ENCODE results near the gene DGKB.

DGKB gene

DNA sequence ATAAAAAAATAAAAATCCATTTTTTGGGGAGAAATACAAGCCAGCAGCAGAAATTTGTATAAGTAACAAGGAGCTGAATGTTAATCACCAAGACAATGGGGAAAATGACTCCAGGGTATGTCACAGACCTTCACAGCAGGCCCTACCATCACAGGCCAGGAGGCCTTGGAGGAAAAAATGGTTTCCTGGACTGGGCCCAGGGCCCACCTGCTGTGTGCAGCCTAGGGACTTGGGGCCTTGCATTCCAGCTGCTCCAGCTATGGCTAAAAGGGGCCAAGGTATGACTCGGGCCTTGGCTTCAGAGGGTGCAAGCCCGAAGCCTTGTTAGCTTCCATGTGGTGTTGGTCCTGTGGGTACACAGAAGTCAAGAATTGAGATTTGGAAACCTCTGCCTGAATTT is 126.3 kb downstream of the DGKB start:
- DNase-seq (ENCODE audit: insufficient read length, low spot score) (no peak), FAIRE-seq (no peak)
- TF ChIP-seq SPI1 (IDR thresholded peaks at IDR 0.05; ENCODE audit: low read depth, low read length) (no peak), POU2F2 (IDR thresholded peaks at IDR 0.05; ENCODE audit: low read depth, low read length) (no peak), PAX5 (IDR thresholded peaks at IDR 0.05; ENCODE audit: insufficient read depth, low read length, severe bottlenecking) (no peak), POLR2AphosphoS5 (IDR thresholded peaks at IDR 0.05; ENCODE audit: low read depth, low read length) (no peak), TAF1 (IDR thresholded peaks at IDR 0.05; ENCODE audit: low read depth, low read length) (no peak), POLR2A (IDR thresholded peaks at IDR 0.05; ENCODE audit: low read depth, low read length) (no peak)

DNA sequence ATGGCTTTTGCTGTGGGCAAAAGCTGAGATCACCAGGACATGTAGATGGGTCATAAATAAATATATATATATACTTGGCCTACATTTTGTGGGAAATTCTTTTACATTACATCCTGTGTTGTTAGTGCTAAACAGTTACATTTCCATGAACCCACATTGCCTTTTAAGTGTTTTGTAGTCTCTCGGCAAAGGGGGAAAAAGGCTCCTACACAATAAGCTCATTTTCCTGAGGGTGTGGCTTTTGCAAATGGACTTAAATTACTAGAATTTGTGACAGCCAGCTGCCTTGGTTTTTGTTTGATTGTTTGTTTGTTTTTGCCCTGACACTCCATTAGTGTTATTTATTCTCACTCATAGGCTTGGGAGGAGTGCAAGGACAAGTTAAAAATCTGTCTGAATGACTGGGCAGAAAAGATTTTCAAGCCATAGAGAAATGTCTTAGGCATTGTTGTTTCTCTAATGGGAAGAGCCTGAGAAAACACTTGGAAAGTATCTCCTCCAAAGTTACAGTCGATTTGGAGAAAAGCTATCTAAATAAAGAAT is 128.8 kb downstream of the DGKB start:
- no peak for FAIRE-seq
- TF ChIP-seq TAF1 (IDR thresholded peaks at IDR 0.05; ENCODE audit: low read depth, low read length) (no peak), POLR2A (IDR thresholded peaks at IDR 0.05; ENCODE audit: low read depth, low read length) (no peak), SPI1 (IDR thresholded peaks at IDR 0.05; ENCODE audit: low read depth, low read length) (no peak), POLR2AphosphoS5 (IDR thresholded peaks at IDR 0.05; ENCODE audit: low read depth, low read length) (no peak), PAX5 (IDR thresholded peaks at IDR 0.05; ENCODE audit: insufficient read depth, low read length, severe bottlenecking) (no peak), POU2F2 (IDR thresholded peaks at IDR 0.05; ENCODE audit: low read depth, low read length) (no peak)
- DNase-seq (ENCODE audit: insufficient read length, low spot score): no peak

DNA sequence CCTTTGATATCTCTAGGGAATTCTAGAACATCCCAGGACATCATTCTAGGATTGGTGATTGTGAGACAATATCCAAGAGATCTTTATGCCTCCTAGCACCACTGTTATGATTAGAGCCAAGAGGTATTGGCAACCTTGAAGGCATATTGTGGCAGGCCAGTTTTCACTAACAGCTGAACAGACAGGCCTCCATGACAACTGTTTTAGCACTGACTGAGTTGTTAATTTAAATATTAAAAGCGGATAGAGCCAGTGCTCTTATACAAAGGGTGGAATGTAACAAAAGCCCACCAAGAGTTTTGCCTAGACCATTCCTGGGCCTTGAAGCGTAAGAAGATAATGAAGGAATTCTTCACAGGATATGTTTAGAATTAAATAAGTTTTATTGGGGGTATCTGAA is 131.9 kb downstream of the DGKB start:
- no peak for FAIRE-seq
- TF ChIP-seq SPI1 (IDR thresholded peaks at IDR 0.05; ENCODE audit: low read depth, low read length): no peak
- no peak for TF ChIP-seq POLR2A (IDR thresholded peaks at IDR 0.05; ENCODE audit: low read depth, low read length)
- no peak for TF ChIP-seq PAX5 (IDR thresholded peaks at IDR 0.05; ENCODE audit: insufficient read depth, low read length, severe bottlenecking)
- TF ChIP-seq TAF1 (IDR thresholded peaks at IDR 0.05; ENCODE audit: low read depth, low read length): no peak
- no peak for TF ChIP-seq POU2F2 (IDR thresholded peaks at IDR 0.05; ENCODE audit: low read depth, low read length)
- no peak for TF ChIP-seq POLR2AphosphoS5 (IDR thresholded peaks at IDR 0.05; ENCODE audit: low read depth, low read length)
- DNase-seq (ENCODE audit: insufficient read length, low spot score): no peak

DNA sequence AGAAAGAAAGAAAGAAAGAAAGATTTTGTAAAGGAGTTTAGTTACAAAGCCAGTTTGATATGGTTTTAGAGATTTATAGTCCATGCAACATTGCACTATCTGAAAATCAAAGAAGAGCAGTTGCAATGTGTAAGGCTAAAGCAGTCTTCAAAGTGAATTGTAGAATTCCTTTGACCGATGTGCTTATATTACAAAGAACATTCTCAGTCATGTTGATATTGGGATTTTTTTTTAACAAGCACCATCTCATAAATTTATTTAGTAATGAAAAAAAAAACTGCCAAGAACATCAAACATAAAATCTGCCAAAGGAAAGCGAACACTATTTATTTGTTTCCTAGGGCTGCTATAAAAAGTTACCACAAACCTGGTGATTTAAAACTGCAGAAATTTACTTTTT is 133.3 kb downstream of the DGKB start:
- no peak for FAIRE-seq

DNA sequence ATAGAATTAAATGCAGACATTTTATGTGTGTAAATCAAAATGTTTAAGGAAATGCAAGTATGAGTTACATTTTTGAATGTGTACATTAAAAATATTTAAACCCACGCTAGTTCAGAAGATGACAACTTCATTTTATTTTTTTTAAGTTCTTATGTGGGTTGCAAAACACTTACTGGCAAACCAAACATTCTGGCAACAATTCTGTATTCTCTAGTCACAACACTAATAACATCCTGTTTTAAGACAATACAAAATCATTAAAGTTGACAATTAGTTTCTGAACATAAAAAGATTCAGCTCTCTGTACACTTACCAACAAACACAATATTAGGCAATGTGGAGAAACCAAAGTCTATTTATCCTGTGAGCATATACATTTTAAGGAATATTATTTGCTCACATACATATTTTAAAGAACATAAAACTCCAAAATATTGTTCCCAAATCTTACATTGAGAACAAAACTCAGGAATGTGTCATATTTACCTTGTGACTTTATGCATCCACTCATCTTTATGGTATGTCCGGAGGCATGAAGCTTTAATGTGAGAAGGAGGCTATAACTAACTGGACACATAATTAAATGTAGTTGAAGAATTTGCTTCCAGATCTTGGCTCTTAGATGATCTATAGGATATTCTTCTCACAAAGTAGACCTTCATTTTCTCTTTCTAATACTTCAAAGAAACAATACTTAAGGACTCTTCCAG is 134.7 kb downstream of the DGKB start:
- no peak for DNase-seq (ENCODE audit: insufficient read length, low spot score)
- no peak for FAIRE-seq
- TF ChIP-seq POLR2AphosphoS5 (IDR thresholded peaks at IDR 0.05; ENCODE audit: low read depth, low read length) (no peak), TAF1 (IDR thresholded peaks at IDR 0.05; ENCODE audit: low read depth, low read length) (no peak), POU2F2 (IDR thresholded peaks at IDR 0.05; ENCODE audit: low read depth, low read length) (no peak), POLR2A (IDR thresholded peaks at IDR 0.05; ENCODE audit: low read depth, low read length) (no peak), SPI1 (IDR thresholded peaks at IDR 0.05; ENCODE audit: low read depth, low read length) (no peak)

More for the DNA sequence above, 133.3 kb downstream of the DGKB start:
- no peak for TF ChIP-seq PAX5 (IDR thresholded peaks at IDR 0.05; ENCODE audit: insufficient read depth, low read length, severe bottlenecking)
- TF ChIP-seq TAF1 (IDR thresholded peaks at IDR 0.05; ENCODE audit: low read depth, low read length): no peak
- no peak for TF ChIP-seq POU2F2 (IDR thresholded peaks at IDR 0.05; ENCODE audit: low read depth, low read length)
- TF ChIP-seq POLR2A (IDR thresholded peaks at IDR 0.05; ENCODE audit: low read depth, low read length): no peak
- TF ChIP-seq POLR2AphosphoS5 (IDR thresholded peaks at IDR 0.05; ENCODE audit: low read depth, low read length): no peak
- TF ChIP-seq SPI1 (IDR thresholded peaks at IDR 0.05; ENCODE audit: low read depth, low read length): no peak
- no peak for DNase-seq (ENCODE audit: insufficient read length, low spot score)

DNA sequence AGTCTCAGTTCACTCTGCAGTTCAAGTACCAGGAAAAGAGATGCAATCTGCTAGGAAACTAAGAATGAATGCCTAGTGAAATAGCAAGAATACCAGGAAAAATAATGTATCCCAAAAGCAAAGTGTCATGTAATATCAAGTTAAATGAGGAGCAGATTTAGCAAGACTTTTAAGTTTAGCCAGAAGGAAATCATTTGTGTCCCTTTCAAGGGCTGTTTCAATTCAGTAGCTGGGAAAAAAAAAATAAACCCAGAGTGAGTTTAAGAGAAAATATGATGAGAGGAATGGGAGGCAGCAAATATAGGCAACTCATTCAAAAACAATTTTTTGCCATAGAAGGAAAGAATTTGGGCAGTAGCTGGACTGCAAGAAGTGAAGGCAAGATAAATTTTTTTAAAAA is 135.8 kb downstream of the DGKB start:
- FAIRE-seq: no peak
- no peak for TF ChIP-seq PAX5 (IDR thresholded peaks at IDR 0.05; ENCODE audit: insufficient read depth, low read length, severe bottlenecking)
- TF ChIP-seq POU2F2 (IDR thresholded peaks at IDR 0.05; ENCODE audit: low read depth, low read length): no peak
- no peak for TF ChIP-seq SPI1 (IDR thresholded peaks at IDR 0.05; ENCODE audit: low read depth, low read length)
- TF ChIP-seq POLR2A (IDR thresholded peaks at IDR 0.05; ENCODE audit: low read depth, low read length): no peak
- no peak for TF ChIP-seq POLR2AphosphoS5 (IDR thresholded peaks at IDR 0.05; ENCODE audit: low read depth, low read length)
- no peak for TF ChIP-seq TAF1 (IDR thresholded peaks at IDR 0.05; ENCODE audit: low read depth, low read length)

DNA sequence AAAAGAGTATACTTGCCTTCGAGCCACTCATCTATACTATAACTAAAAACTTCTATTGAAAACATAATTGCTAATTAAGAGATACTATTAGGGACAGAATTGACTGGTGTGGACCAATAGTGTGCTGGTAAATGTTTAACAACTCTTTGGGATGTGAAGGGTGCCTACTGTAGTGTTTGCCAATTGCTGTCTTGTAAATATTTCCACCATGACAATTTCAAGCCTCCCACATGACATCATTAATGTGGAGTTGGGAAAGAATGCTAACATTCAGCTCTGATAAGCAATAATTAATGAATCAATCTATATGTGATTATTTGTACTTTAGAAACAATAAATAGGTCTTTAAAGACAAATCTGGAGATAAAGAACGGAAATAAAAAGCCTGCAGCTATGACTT is 136.8 kb downstream of the DGKB start:
- TF ChIP-seq POU2F2 (IDR thresholded peaks at IDR 0.05; ENCODE audit: low read depth, low read length): no peak
- TF ChIP-seq SPI1 (IDR thresholded peaks at IDR 0.05; ENCODE audit: low read depth, low read length): no peak
- no peak for TF ChIP-seq PAX5 (IDR thresholded peaks at IDR 0.05; ENCODE audit: insufficient read depth, low read length, severe bottlenecking)
- no peak for TF ChIP-seq TAF1 (IDR thresholded peaks at IDR 0.05; ENCODE audit: low read depth, low read length)
- no peak for TF ChIP-seq POLR2AphosphoS5 (IDR thresholded peaks at IDR 0.05; ENCODE audit: low read depth, low read length)
- TF ChIP-seq POLR2A (IDR thresholded peaks at IDR 0.05; ENCODE audit: low read depth, low read length): no peak
- FAIRE-seq (no peak), DNase-seq (ENCODE audit: insufficient read length, low spot score) (no peak)

More for the DNA sequence above, 135.8 kb downstream of the DGKB start:
- DNase-seq (ENCODE audit: insufficient read length, low spot score): no peak

DNA sequence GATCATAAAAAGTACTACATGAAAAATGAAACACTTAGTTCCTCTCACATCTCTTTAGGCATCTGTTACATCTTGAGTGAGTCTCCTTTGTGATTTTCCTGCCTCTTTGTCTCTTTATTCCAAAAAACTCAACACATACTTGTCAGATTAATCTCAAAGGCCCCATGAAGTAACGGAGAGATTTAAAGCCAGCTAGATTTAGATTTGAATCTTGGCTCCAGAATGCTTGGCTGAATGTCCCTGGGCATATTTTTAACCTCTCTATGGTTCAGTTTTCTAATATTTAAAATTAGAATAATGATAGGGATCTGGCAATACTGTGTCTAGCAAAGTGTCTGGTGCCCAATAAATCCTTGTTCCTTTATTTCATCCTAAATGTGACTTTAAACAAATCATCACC is 140.0 kb downstream of the DGKB start:
- FAIRE-seq (no peak), DNase-seq (ENCODE audit: insufficient read length, low spot score) (no peak)
- TF ChIP-seq POLR2AphosphoS5 (IDR thresholded peaks at IDR 0.05; ENCODE audit: low read depth, low read length) (no peak), TAF1 (IDR thresholded peaks at IDR 0.05; ENCODE audit: low read depth, low read length) (no peak), POU2F2 (IDR thresholded peaks at IDR 0.05; ENCODE audit: low read depth, low read length) (no peak), PAX5 (IDR thresholded peaks at IDR 0.05; ENCODE audit: insufficient read depth, low read length, severe bottlenecking) (no peak), SPI1 (IDR thresholded peaks at IDR 0.05; ENCODE audit: low read depth, low read length) (no peak), POLR2A (IDR thresholded peaks at IDR 0.05; ENCODE audit: low read depth, low read length) (no peak)

DNA sequence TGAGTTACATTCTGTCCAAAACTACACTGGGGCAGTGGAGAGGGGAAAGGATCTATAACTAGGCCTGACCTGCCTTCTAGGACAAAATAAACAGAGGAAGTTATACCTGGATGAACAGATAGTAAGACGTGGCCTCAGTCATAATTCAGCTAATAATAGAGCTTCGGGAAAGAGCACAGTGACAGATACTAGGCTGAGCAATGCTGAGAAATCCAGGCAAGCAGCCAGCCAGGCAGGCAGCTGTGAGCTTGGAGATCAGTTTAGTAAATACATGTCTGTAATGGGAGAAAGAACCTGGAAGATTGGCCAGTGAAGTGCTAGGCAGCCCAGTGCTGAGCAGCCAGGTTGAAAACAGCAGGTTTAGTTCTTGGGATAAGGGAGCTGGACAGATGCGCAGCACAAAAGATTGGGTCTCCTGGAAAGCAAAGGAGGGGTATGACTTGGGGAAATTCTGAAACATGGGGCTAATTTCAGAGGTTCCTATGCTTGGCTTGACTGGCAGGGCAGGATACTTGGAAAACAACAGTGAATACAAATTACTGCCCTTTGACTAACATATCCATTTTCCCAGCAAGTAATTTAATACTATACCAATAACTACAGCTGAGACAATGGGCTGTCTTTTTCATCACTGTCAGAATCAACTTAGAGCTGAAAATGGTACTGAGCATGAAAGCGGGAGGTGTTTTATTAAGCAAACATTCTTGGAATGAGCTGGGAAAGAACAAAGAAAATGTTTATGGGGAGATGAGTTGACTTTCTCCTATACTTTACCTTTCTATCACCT is 140.8 kb downstream of the DGKB start:
- no peak for DNase-seq (ENCODE audit: insufficient read length, low spot score)

More for the DNA sequence above, 140.8 kb downstream of the DGKB start:
- TF ChIP-seq SPI1 (IDR thresholded peaks at IDR 0.05; ENCODE audit: low read depth, low read length) (no peak), POU2F2 (IDR thresholded peaks at IDR 0.05; ENCODE audit: low read depth, low read length) (no peak), POLR2A (IDR thresholded peaks at IDR 0.05; ENCODE audit: low read depth, low read length) (no peak), POLR2AphosphoS5 (IDR thresholded peaks at IDR 0.05; ENCODE audit: low read depth, low read length) (no peak), PAX5 (IDR thresholded peaks at IDR 0.05; ENCODE audit: insufficient read depth, low read length, severe bottlenecking) (no peak), TAF1 (IDR thresholded peaks at IDR 0.05; ENCODE audit: low read depth, low read length) (no peak)
- no peak for FAIRE-seq
